NAMALWA (cell line): Measurements from ENCODE around the gene MSH6.

ENCODE experiments used
- DNase-seq: peaks from one replicate; pipeline ENCODE4 v3.0.0-alpha.2; 2015; ENCODE audit warnings: low spot score

The MSH6 gene

GRCh38 chr2:47783486-47784351 lies 774 bp downstream of the MSH6 start:
- DNase-seq, result peak; percentile 81

- no peak for DNase-seq
Measured at GRCh38 chr2:47784352-47784851, 1.5 kb downstream of the MSH6 start.

DNA sequence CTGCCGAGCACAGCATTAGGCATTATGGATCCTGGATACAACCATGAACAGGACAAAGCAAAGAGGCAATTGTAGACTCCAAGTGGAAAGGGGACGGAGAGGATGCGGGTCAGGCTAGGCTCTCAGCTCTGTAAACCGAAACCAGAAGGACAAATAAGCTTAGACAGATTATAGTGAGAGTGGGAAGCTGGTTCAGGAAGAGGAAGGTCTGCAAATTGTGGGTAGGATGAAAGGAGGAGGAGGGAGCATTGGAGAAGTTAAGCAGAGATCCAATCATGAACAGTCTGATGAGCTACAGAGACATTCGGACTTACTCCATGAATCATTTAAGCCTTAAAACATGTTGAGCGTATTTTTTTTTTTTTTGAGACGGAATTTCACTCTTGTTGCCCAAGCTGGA lies 3.0 kb downstream of the MSH6 start:
- no peak for DNase-seq

GRCh38 chr2:47796090-47796697 lies 13.2 kb downstream of the MSH6 start:
- no peak for DNase-seq

DNA sequence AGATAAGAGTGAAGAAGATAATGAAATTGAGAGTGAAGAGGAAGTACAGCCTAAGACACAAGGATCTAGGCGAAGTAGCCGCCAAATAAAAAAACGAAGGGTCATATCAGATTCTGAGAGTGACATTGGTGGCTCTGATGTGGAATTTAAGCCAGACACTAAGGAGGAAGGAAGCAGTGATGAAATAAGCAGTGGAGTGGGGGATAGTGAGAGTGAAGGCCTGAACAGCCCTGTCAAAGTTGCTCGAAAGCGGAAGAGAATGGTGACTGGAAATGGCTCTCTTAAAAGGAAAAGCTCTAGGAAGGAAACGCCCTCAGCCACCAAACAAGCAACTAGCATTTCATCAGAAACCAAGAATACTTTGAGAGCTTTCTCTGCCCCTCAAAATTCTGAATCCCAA lies 15.7 kb downstream of the MSH6 start:
- DNase-seq, result no peak

GRCh38 chr2:47799031-47799609 lies 16.2 kb downstream of the MSH6 start:
- DNase-seq, result no peak

- DNase-seq, result no peak
Measured at GRCh38 chr2:47801118-47801517, 18.2 kb downstream of the MSH6 start.

DNA sequence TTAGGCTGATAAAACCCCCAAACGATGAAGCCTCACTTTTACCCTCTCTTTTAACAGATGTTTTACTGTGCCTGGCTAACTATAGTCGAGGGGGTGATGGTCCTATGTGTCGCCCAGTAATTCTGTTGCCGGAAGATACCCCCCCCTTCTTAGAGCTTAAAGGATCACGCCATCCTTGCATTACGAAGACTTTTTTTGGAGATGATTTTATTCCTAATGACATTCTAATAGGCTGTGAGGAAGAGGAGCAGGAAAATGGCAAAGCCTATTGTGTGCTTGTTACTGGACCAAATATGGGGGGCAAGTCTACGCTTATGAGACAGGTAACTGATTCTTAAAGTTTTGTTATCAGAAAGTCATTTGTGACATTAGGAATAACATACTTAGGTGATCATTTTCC lies 20.4 kb downstream of the MSH6 start:
- no peak for DNase-seq

DNA sequence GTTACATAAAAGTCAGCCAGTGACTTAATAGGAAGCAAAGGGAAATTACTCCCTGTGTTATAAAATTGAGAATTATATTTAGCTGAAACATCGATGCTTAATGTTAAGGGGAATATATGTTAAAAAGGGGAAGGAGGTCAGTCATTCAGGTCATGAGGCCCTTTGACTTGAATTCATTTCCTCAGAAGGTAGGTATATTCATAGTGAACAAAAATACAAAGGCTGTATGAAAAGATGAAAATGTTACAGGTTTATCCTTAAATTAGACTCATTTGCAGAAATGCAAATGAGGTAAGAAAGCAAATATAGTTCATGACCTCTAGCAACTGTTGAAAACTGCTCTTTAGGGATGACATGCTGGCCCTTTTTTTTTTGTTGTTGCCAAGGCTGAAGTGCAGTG lies 20.8 kb downstream of the MSH6 start:
- DNase-seq, result no peak

DNA sequence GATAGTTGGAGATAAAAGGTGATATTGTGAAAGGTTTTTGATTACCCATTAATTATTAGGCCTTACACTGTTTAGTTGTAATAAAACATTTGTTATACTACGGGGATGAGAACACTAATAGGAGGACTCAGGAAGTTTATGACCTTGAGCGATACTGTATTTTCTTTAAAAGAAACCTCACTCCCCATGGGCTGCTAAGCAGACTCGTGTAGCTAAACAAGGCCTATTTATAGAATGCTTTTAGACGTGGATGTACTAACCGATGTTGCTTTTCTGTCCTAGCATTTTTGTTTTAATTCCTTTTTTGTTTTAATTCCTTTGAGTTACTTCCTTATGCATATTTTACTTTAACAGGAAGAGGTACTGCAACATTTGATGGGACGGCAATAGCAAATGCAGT lies 22.9 kb downstream of the MSH6 start:
- no peak for DNase-seq

- no peak for DNase-seq
Measured at GRCh38 chr2:47808614-47809013, 25.7 kb downstream of the MSH6 start.

DNA sequence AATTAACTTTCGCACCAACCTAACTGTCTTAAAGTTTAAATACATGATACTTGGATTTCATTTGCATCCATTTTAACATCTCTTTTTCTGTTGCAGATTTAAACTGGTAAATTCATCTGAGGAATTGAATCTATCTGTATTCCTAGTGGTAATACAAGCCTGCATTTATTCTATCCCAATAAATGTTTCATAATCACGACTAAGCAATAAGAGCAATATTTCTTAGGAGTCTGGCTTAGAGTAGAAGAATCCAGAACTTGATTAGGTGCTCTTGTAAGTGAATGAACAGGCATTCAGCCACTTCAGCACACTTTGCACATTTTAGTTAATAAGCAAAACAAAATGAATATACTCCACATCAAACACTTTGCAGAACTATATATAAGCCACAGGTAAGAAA lies 27.0 kb downstream of the MSH6 start:
- no peak for DNase-seq

DNA sequence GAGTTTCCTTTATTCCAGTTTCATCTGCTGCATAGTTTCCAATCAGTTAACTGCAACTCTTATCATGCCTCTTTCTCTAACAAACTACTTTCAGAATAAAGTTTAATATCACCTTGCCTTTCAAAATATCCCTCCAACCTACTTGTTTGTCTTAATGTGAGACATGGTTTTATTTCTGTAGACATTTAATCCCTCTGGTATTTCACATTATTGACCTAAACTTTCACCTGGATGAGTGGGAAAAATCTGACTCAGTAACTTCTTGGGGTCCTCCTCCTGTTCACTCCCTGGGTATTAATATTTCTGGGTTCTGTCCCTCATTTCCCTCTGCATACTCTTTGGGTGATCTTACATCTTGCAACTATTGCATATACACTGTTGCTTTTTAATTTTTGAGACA lies 27.9 kb downstream of the MSH6 start:
- DNase-seq, result no peak

DNA sequence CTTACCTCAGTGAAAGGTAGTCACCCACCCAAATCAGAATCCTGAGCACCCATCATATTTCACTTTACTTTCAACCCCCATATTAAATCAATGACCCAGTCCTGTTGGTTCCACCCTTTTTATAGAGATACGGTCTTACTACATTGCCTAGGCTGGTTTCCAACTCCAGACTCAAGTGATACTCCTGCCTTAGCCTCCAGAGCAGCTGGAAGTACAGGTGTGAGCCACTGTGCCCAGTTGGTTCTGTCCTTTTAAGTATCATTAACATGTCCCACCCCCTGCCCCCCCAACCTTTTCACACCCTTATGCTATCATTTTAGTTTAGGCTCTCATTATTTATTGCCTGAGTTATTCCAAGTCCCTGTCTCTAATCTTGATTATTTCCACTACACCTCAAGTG lies 28.7 kb downstream of the MSH6 start:
- DNase-seq, result no peak

DNA sequence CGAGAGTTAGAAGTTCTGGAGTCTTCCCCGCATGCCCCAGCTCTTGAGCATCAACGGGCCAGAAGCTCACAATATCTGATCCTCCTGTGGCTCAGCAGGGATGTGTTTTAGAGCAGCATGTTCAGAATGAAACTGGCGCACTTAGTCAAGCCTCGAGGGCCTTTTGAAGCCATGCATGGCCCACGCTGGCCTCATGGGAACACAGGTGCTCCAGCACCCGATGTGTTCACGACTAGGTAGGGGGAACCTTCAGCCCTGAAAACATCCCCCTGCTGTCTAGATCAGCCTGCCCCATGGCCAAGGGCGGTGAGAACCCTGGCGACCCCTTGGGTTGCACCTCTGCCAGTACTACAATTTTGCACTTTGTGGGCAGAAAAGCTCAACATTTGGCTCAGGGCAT lies 32.8 kb downstream of the MSH6 start:
- peak; percentile 29 for DNase-seq

GRCh38 chr2:47818777-47819176 lies 35.8 kb downstream of the MSH6 start:
- DNase-seq, result no peak

DNA sequence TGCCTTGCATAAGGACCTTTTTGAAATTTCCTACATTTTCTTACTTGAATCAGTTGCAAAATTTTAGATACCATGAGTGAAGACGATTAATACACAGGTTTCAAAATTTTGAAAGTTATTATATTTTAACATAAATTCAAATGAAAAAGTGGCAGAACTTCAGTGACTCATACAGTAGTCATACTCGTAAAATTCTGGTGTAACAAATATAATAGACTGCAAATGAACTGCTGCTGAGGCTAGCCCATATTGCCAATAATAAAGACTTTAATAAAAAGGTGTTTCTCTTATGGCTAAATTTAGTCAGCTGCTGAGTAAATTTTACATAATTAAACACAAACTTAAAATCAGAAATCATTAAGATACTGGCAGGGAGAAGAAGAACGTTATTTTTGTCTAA lies 36.9 kb downstream of the MSH6 start:
- DNase-seq, result no peak

DNA sequence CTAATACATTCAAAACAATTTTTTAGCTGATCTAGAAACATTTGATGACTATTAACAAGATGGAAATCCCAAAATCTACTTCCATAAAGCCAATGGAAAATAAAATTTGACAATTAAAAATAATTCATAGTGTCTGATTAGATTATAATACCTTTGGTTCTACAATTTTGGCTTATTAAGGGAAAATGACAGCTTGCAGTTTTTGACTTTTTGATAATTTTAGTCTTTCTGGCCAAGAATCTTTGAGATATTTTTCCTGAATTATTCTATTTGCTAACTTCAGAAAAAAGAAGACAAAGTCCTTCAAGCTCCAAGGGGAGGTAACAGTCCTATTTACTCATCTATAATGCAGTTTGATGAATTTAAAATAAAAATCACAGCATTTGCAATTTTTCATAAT lies 39.6 kb downstream of the MSH6 start:
- no peak for DNase-seq

GRCh38 chr2:47833516-47833968 lies 50.6 kb downstream of the MSH6 start:
- DNase-seq, result no peak

DNA sequence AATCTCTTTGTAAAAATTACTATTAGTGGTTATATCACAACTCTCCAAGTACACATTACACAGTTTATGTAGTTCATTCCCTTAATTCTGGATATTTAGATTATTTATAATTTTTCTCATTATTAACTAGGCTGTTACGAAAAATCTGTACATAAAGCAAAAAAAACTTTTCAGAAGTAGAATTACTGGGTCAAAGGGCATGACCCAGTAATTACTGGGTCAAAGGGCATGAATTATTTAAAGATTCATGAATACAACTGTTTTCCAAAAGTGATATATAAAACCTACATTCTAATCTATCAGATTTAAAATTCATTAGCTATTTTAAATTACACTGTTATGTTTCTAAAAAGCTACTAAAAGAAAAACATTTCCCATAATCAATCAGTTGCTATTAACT lies 55.3 kb downstream of the MSH6 start:
- DNase-seq, result no peak

GRCh38 chr2:47838686-47839085 lies 55.7 kb downstream of the MSH6 start:
- DNase-seq, result no peak

DNA sequence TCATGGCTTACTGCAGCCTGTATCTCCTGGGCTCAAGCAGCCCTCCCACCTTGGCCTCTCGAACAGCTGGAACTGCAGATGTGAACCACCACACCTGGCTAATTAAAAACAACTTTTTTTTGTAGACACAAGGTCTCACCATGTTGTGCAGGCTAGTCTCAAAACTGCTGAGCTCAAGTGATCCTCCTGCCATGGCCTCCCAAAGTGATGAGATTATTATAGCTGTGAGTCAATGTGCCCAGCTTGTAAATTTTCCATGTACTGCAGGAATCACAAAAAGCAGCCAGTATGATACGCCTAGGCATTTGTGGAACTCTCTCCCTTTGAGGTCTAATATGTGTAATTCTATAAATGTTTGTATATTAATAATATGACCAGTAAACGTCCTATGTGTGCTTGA lies 59.9 kb downstream of the MSH6 start:
- peak; percentile 29 for DNase-seq

GRCh38 chr2:47843407-47843806 lies 60.5 kb downstream of the MSH6 start:
- DNase-seq, result no peak
